GM12801 (cell line): ENCODE data around the gene PJA2.

ENCODE experiments used
- TF ChIP-seq, protein P1 (sequence below): IDR thresholded peaks from one replicate; pipeline ENCODE4 v1.5.1; 2011; ENCODE audit warnings: control low read depth; ENCODE audit not compliant: insufficient read length; ENCODE audit errors: extremely low read depth

PJA2 gene

DNA sequence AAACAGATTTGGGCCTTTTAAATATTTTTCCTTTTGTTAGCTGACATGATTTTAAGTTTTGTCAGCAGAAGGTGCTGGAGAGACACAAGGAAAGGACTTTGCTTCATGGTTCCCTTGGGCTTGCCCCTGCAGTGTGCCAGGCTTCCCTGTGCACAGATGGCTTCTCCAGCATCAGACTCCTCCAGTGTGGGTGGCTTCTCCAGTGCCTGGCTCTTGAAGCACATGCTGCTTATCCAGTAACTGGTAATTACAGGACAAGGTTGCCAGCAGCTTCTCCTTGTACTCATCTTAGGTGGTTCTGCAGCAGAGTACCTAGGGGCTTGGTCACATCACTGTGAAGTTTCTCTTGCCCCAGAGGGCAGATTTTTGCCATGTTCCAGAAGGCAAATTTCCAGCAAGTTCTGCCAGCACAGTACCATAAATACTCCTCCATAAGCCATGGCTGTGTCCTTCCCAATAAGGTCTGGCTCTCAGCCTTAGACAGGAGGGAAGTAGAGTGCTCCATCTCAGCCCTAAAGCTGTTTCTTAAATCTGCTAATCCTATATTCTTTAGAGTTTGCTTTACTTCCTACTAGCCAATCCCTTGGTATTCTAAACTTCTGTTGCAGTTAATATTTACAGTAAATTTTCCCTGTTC, 62.4 kb downstream of the PJA2 start:
- TF ChIP-seq, protein P1, sequence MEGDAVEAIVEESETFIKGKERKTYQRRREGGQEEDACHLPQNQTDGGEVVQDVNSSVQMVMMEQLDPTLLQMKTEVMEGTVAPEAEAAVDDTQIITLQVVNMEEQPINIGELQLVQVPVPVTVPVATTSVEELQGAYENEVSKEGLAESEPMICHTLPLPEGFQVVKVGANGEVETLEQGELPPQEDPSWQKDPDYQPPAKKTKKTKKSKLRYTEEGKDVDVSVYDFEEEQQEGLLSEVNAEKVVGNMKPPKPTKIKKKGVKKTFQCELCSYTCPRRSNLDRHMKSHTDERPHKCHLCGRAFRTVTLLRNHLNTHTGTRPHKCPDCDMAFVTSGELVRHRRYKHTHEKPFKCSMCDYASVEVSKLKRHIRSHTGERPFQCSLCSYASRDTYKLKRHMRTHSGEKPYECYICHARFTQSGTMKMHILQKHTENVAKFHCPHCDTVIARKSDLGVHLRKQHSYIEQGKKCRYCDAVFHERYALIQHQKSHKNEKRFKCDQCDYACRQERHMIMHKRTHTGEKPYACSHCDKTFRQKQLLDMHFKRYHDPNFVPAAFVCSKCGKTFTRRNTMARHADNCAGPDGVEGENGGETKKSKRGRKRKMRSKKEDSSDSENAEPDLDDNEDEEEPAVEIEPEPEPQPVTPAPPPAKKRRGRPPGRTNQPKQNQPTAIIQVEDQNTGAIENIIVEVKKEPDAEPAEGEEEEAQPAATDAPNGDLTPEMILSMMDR, result no peak

DNA sequence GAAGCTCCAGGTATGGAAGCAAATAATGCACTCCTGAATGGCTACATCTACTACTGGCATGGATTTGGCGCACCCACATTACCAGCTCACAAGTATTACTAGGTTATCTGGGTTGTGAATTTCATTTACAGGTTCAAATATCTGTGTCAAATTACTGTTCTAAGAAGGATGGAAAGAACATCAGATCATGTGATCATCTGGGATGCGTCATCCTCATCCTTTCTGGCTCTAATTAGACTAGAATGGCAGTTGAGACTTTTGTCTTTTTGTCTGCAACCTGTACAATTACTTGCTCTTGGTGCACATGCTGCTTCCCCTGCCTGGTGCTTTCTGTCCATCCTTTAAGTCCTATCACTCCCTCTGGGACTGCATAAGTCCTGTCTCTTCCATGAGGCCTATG, 64.1 kb downstream of the PJA2 start:
- TF ChIP-seq, protein P1, result no peak

DNA sequence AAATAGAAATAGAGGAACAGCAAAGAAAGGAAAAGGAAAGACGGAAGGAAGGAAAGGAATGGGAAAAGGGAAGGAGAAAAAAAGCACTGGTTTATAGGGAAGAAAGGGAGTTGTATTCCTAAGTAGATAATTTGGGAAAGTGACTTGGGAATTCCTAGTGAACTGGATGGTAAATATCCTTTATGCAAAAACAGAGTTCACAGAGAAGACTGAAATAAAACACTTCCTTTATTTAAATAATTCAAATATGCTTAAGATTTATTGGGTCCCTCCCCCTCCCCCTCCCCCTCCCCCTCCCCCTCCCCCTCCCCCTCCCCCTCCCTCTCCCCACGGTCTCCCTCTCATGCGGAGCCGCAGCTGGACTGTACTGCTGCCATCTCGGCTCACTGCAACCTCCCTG, 69.4 kb downstream of the PJA2 start:
- TF ChIP-seq, protein P1, result no peak

DNA sequence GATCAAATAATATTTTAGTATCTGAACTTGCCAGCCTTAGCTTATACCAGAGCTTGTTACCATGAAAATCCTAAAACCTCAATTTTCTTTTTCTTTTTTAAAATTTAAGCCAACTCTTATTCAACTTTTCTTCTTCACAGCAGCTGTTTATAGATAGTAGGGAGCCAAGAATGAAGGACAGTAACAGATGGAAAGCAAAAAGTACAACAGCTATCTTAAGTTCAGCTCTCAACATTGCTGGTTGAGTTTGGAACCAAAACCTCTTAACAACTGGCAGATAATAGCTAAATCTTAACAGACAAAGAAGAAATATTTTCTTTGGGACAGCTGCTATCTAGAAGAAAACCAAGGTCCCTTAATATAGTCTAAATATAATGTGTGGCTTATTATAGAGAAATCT, 74.7 kb downstream of the PJA2 start:
- TF ChIP-seq, protein P1, result no peak

DNA sequence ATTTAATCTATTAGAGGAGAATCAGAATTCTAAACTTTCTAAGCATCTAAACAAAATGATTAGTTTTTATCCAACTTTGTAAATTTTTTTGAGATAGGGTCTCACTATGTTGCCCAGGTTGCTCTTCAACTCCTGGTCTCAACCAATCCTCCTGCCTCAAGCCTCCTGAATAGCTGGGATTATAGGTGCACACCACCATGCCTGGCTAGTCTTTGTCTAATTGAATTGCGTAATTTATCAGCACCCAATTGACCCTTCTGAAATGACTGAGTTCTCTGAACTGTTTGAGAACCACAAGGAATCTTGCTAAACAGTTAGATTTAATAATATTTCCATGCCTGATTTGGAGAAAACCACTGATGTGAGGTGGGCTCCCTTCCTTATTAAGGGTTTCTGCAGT, 75.7 kb downstream of the PJA2 start:
- TF ChIP-seq, protein P1, result no peak

DNA sequence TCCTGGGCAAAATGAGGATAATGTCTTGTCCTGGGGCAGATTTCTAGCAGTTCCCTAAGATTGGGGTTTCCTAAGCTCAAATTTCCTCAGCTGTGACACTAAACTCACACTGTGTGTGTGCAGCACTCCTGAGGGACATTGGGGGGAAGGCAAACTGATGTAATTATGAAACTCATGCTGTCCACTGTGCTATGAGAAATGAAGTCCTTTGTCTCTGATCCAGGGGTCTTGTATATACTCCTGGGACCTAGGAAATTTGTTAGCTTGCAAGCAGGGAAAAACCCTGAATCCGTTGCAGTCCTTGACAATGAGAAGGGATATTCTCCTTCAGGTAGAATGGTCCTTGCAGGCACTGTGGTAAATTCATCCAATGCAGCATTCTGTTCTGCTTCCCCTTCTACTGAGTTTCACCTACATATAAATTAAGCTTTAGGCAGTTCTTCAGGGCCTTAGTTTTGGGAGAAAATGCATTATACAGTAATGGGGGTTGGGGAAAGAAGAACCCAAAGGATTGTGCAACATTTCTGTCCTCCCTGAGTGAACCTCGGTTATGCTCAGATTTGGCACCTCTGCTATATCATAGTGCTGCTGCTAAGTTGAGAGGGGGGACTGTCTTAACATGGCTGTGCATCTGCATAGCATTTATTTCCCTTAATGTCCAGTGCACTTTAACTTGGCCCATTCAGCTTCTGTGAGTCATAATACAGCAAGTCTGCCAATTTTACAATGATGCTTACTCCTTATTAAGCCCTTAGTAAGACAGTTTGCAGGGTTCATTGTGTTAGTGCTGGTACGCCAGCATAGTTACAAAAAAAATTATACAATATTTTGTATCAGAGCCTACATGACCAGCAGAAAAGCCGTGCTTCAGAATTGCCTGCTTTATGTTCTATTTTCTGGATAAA, 80.2 kb downstream of the PJA2 start:
- TF ChIP-seq, protein P1, result no peak

DNA sequence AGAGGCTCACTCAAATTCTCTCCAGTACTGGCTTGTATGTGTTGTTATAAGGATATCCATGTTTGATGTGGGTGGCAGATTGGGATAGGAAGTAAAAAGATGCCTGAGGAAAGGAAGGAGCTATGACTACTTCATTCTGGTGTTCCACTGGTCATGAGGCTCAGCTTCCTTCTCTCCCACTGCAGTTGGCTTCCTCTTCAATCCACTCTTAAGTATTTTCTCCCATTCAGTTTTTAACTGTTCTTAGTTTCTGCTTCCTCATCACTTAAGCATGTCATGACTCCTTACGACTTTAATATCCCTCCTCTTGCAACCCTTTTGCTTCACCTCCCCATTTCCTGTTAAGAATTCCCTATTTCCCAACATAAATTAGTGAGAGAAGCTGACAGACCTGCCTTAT, 81.1 kb downstream of the PJA2 start:
- TF ChIP-seq, protein P1, result no peak
